K562 (cell line): ENCODE measurements around the gene RPL34. TPM values are rescaled to one million over a fixed set of nuclear protein-coding genes. Genes with fewer than 3 reads are reported as not detected.

Experiments used
- ATF7 ChIP-seq: fragments of 450-650 bp; IDR thresholded peaks from 2 replicates; pipeline ENCODE4 v1.7.1; 2014; ENCODE audit warnings: mild to moderate bottlenecking, moderate library complexity
- CHD4 ChIP-seq: fragments of 200-600 bp; sonication (generic); IDR thresholded peaks from 3 replicates; pipeline ENCODE4 v1.6.1; 2012; ENCODE audit warnings: low read depth, mild to moderate bottlenecking, mixed read lengths, low read length, inconsistent platforms; ENCODE audit not compliant: insufficient read depth, insufficient replicate concordance, poor library complexity, severe bottlenecking
- E2F1 ChIP-seq: sonication (generic); formaldehyde crosslinking; IDR thresholded peaks from 2 replicates; pipeline ENCODE4 v1.8.1; 2023; ENCODE audit warnings: mild to moderate bottlenecking, missing genetic modification reagents, moderate library complexity
- FOXK2 ChIP-seq, 2 experiments: fragments of 450-650 bp; IDR thresholded peaks in 1 of 2; conservative IDR thresholded peaks in 1 of 2; 2 replicates each; pipeline ENCODE4 v1.6.1; 2016; ENCODE audit warnings: low read depth in 2 of 2, mild to moderate bottlenecking in 1 of 2
- GTF2B ChIP-seq: IDR thresholded peaks from 2 replicates; pipeline ENCODE4 v1.6.1; 2011; ENCODE audit not compliant: insufficient read length; ENCODE audit errors: extremely low read depth
- HDAC1 ChIP-seq, 2 experiments: fragments of 450-650 bp; IDR thresholded peaks; 2 replicates each; pipeline ENCODE4 v1.6.1; 2016 to 2017; ENCODE audit warnings: inconsistent platforms in 1 of 2, mild to moderate bottlenecking in 1 of 2, moderate library complexity in 1 of 2
- KDM4B ChIP-seq, 2 experiments: fragments of 450-650 bp in 1 of 2; sonication (generic) in 1 of 2; IDR thresholded peaks; 2 replicates each; pipeline ENCODE4 v1.6.1; 2016 to 2017; ENCODE audit warnings: borderline replicate concordance in 2 of 2, antibody characterized with exemption in 1 of 2, low read depth in 1 of 2, mild to moderate bottlenecking in 1 of 2
- MAX ChIP-seq: sonication (generic); formaldehyde crosslinking; IDR thresholded peaks from 2 replicates; pipeline ENCODE4 v1.9.0; 2022; ENCODE audit warnings: mild to moderate bottlenecking, missing genetic modification reagents
- MED1 ChIP-seq: sonication (generic); formaldehyde crosslinking; IDR thresholded peaks from 2 replicates; pipeline ENCODE4 v1.8.1; 2023; ENCODE audit warnings: missing genetic modification reagents, borderline replicate concordance
- NCOA1 ChIP-seq: fragments of 450-650 bp; IDR thresholded peaks from 2 replicates; pipeline ENCODE4 v1.6.1; 2016; ENCODE audit warnings: low read depth
- NCOR1 ChIP-seq: fragments of 450-650 bp; IDR thresholded peaks from 2 replicates; pipeline ENCODE4 v1.6.1; 2016; ENCODE audit warnings: mild to moderate bottlenecking, moderate library complexity
- POLR2H ChIP-seq: IDR thresholded peaks from 2 replicates; pipeline ENCODE4 v1.6.1; 2016; ENCODE audit warnings: missing genetic modification characterization, low read depth, mild to moderate bottlenecking, control low read depth, missing compliant biosample characterization, moderate library complexity
- PRDM10 ChIP-seq: fragments of 450-650 bp; IDR thresholded peaks from 2 replicates; pipeline ENCODE4 v1.6.1; 2018; ENCODE audit not compliant: partially characterized antibody
- SLC30A9 ChIP-seq: fragments of 250-450 bp; sonication (Bioruptor Pico); IDR thresholded peaks from 2 replicates; pipeline ENCODE4 v1.8.0; 2022; ENCODE audit warnings: mild to moderate bottlenecking, moderate library complexity
- STAT5A ChIP-seq: IDR thresholded peaks from 2 replicates; pipeline ENCODE4 v1.6.1; 2012; ENCODE audit warnings: low read length, inconsistent platforms, borderline replicate concordance
- SUPT5H ChIP-seq: fragments of 450-650 bp; IDR thresholded peaks from 2 replicates; pipeline ENCODE4 v1.6.1; 2016
- TAF9B ChIP-seq: fragments of 450-650 bp; IDR thresholded peaks from 2 replicates; pipeline ENCODE4 v1.6.1; 2018; ENCODE audit warnings: mild to moderate bottlenecking; ENCODE audit not compliant: partially characterized antibody
- TCF7L2 ChIP-seq: fragments of 150-350 bp; IDR thresholded peaks from 2 replicates; pipeline ENCODE4 v1.6.1; 2016; ENCODE audit warnings: low read depth, mild to moderate bottlenecking, low read length, moderate library complexity
- YY1 ChIP-seq, 3 experiments: IDR thresholded peaks; 2 replicates each; pipeline ENCODE4 v1.6.1; 2011; ENCODE audit warnings: low read length in 2 of 3, mild to moderate bottlenecking in 2 of 3, moderate library complexity in 2 of 3, borderline replicate concordance in 1 of 3, control low read depth in 1 of 3, low read depth in 1 of 3; ENCODE audit not compliant: insufficient read depth in 3 of 3, insufficient replicate concordance in 2 of 3, control insufficient read depth in 1 of 3, insufficient read length in 1 of 3; ENCODE audit errors: extremely low read depth in 1 of 3
- ZFX ChIP-seq: sonication (generic); formaldehyde crosslinking; IDR thresholded peaks from 2 replicates; pipeline ENCODE4 v1.8.0; 2022; ENCODE audit warnings: mild to moderate bottlenecking, missing genetic modification reagents, moderate library complexity
- ZNF253 ChIP-seq: fragments of 250-450 bp; sonication (Bioruptor Pico); conservative IDR thresholded peaks from 2 replicates; pipeline ENCODE4 v1.6.1; 2021; ENCODE audit warnings: mild to moderate bottlenecking
- polyA plus RNA-seq, 8 experiments: library from polyadenylated mRNA; depleted of rRNA in 4 of 8; stranded (reverse) in 5 of 8; unstranded in 3 of 8; fragments of >200 nt; fragmentation: Nextera tagmentation in 2 of 8; fragmentation: Illumina TruSeq in 1 of 8; extraction: Ambion mirVana in 2 of 8; extraction: Trizol in 1 of 8; gene quantifications; 2 replicates each; pipeline versions ENCODE4 v1.2.1 to v1.2.3, GENCODE V29; 2011 to 2014; ENCODE audit warnings: inconsistent platforms in 1 of 8, missing spikeins in 1 of 8
- total RNA-seq, 7 experiments: library from RNA; depleted of rRNA in 6 of 7; stranded (reverse); fragments of >200 nt in 6 of 7; fragmentation: Illumina TruSeq in 2 of 7; extraction: Trizol in 2 of 7; gene quantifications; 2 replicates each; pipeline versions ENCODE4 v1.2.1 to v1.2.3, GENCODE V29; 2011 to 2021; ENCODE audit warnings: low replicate concordance in 1 of 7

The RPL34 gene
- total and polyA plus RNA-seq, 9 of the 15 experiments (the other 6 are each of a cell fraction or from before 2014, with no cell fraction given): 1,612 to 4,502 (median 2,593) TPM

GRCh38 chr4:108620101-108620932 lies at the start of gene RPL34 (continued):
- TF ChIP-seq CHD4 (no peak), TAF9B (peak; percentile 99), FOXK2 (conservative IDR thresholded peaks at IDR 0.05 in 1 of 2, IDR thresholded peaks at IDR 0.05 in 1 of 2; ENCODE audit: low read depth in 2 of 2) (peak; percentile 80 to 83), SLC30A9 (CRISPR knock-in tag) (no peak), NCOA1 (peak; percentile 56; the same call in 1 of the 2 replicates), KDM4B (IDR thresholded peaks at IDR 0.05; ENCODE audit: borderline replicate concordance in 2 of 2, low read depth in 1 of 2) (no peak), ATF7 (peak; percentile 84), GTF2B (peak; percentile 63), TCF7L2 (peak; percentile 99), ZNF253 (CRISPR knock-in tag) (no peak), PRDM10 (peak; percentile 18), POLR2H (tag) (peak; percentile 95), STAT5A (peak; percentile 24; the same call in 1 of the 2 replicates), HDAC1 (IDR thresholded peaks at IDR 0.05) (peak; percentile 72 to 77; a peak in 3 of 4 replicates), E2F1 (CRISPR knock-in tag) (0 out of 2 replicates have a peak, but pooled peaks have one; percentile 46), MED1 (CRISPR knock-in tag) (no peak), MAX (CRISPR knock-in tag) (peak; percentile 71; the same call in 1 of the 2 replicates), ZFX (peak; percentile 37; the same call in 1 of the 2 replicates), NCOR1 (peak; percentile 40), SUPT5H (peak; percentile 99), YY1 (IDR thresholded peaks at IDR 0.05; ENCODE audit: borderline replicate concordance in 1 of 3, control insufficient read depth in 1 of 3, extremely low read depth in 1 of 3, insufficient read depth in 3 of 3, insufficient read length in 1 of 3, insufficient replicate concordance in 2 of 3, low read depth in 1 of 3, low read length in 2 of 3) (peak; percentile 84 to 99 (median 98))
